Neural progenitor cell (in vitro differentiated cells): ENCODE results near the gene PTTG1IP.

Experiments
- EZH2 ChIP-seq: fragments of 200-600 bp; sonication (generic); IDR thresholded peaks from 2 replicates; pipeline ENCODE4 v1.6.1; 2017; ENCODE audit warnings: antibody characterized with exemption, mild to moderate bottlenecking, moderate library complexity
- EZH2phosphoT487 ChIP-seq: fragments of 200-600 bp; sonication (generic); IDR thresholded peaks from 2 replicates; pipeline ENCODE4 v1.6.1; 2017; ENCODE audit warnings: antibody characterized with exemption
- TF ChIP-seq, protein P1 (sequence below): fragments of 200-600 bp; sonication (generic); IDR thresholded peaks from 2 replicates; pipeline ENCODE4 v1.5.1; 2017; ENCODE audit warnings: antibody characterized with exemption, mild to moderate bottlenecking

GRCh38 chr21:44920694-44921604 lies 47.5 kb upstream of the PTTG1IP start, which contains the start of gene ITGB2:
- TF ChIP-seq, protein P1, sequence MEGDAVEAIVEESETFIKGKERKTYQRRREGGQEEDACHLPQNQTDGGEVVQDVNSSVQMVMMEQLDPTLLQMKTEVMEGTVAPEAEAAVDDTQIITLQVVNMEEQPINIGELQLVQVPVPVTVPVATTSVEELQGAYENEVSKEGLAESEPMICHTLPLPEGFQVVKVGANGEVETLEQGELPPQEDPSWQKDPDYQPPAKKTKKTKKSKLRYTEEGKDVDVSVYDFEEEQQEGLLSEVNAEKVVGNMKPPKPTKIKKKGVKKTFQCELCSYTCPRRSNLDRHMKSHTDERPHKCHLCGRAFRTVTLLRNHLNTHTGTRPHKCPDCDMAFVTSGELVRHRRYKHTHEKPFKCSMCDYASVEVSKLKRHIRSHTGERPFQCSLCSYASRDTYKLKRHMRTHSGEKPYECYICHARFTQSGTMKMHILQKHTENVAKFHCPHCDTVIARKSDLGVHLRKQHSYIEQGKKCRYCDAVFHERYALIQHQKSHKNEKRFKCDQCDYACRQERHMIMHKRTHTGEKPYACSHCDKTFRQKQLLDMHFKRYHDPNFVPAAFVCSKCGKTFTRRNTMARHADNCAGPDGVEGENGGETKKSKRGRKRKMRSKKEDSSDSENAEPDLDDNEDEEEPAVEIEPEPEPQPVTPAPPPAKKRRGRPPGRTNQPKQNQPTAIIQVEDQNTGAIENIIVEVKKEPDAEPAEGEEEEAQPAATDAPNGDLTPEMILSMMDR = no peak
- no peak for TF ChIP-seq EZH2
- TF ChIP-seq EZH2phosphoT487 = no peak
